DOHH2 (cell line): ENCODE data around the gene MBD5.

Experiments
- H3F3A ChIP-seq: fragments of 200-600 bp; sonication (generic), shearing (Covaris generic); 2 replicates; pipeline ENCODE4 v1.6.0; 2016; ENCODE audit warnings: antibody characterized with exemption, mild to moderate bottlenecking; ENCODE audit not compliant: control insufficient read depth, insufficient read depth
- H3K27ac ChIP-seq: fragments of 200-600 bp; sonication (generic); 2 replicates; pipeline ENCODE4 v1.5.1; 2014; ENCODE audit warnings: low read depth, mild to moderate bottlenecking, low read length, moderate library complexity
- H3K27me3 ChIP-seq: fragments of 200-600 bp; sonication (generic); 2 replicates; pipeline ENCODE4 v1.6.1; 2014; ENCODE audit warnings: mild to moderate bottlenecking, low read length, mixed read lengths; ENCODE audit not compliant: control insufficient read depth
- H3K36me3 ChIP-seq: fragments of 200-600 bp; sonication (generic); 2 replicates; pipeline ENCODE4 v1.6.1; 2014; ENCODE audit warnings: mild to moderate bottlenecking, low read length, moderate library complexity, mixed read lengths; ENCODE audit not compliant: control insufficient read depth
- H3K4me1 ChIP-seq: fragments of 200-600 bp; sonication (generic); 2 replicates; pipeline ENCODE4 v1.6.1; 2014; ENCODE audit warnings: mild to moderate bottlenecking, low read length, mixed read lengths; ENCODE audit not compliant: control insufficient read depth
- H3K4me2 ChIP-seq: fragments of 200-600 bp; sonication (generic); 2 replicates; pipeline ENCODE4 v1.6.0; 2014; ENCODE audit warnings: mild to moderate bottlenecking, low read length, moderate library complexity
- H3K4me3 ChIP-seq: fragments of 200-600 bp; sonication (generic); 2 replicates; pipeline ENCODE4 v1.5.1; 2014; ENCODE audit warnings: mild to moderate bottlenecking, low read length, mixed read lengths
- H3K79me2 ChIP-seq: fragments of 200-600 bp; sonication (generic); 2 replicates; pipeline ENCODE4 v1.6.1; 2014; ENCODE audit warnings: mild to moderate bottlenecking, low read length, mixed read lengths; ENCODE audit not compliant: control insufficient read depth
- H3K9me2 ChIP-seq: fragments of 200-600 bp; sonication (generic); replicated peaks from 2 replicates; pipeline ENCODE4 v1.6.1; 2014; ENCODE audit warnings: mild to moderate bottlenecking, low read length, mixed read lengths; ENCODE audit not compliant: control insufficient read depth
- H3K9me3 ChIP-seq: fragments of 200-600 bp; sonication (generic); 2 replicates; pipeline ENCODE4 v1.6.1; 2014; ENCODE audit warnings: antibody characterized with exemption, low read length, mixed read lengths; ENCODE audit not compliant: control insufficient read depth, insufficient read depth
- H4K20me1 ChIP-seq: fragments of 200-600 bp; sonication (generic); 2 replicates; pipeline ENCODE4 v1.6.0; 2014; ENCODE audit warnings: low read depth, mild to moderate bottlenecking, antibody characterized with exemption, low read length, moderate library complexity; ENCODE audit not compliant: control insufficient read depth, insufficient read depth
- EZH2phosphoT487 ChIP-seq: fragments of 200-600 bp; sonication (generic); IDR thresholded peaks from 2 replicates; pipeline ENCODE4 v1.6.1; 2017; ENCODE audit warnings: borderline replicate concordance, mild to moderate bottlenecking, antibody characterized with exemption, low read length, moderate library complexity, mixed read lengths
- TF ChIP-seq, protein P1 (sequence below): fragments of 200-600 bp; sonication (generic); IDR thresholded peaks from one replicate; pipeline ENCODE4 v1.5.1; 2014; ENCODE audit warnings: antibody characterized with exemption, mild to moderate bottlenecking, low read depth, low read length; ENCODE audit not compliant: poor library complexity, severe bottlenecking

MBD5 gene

DNA sequence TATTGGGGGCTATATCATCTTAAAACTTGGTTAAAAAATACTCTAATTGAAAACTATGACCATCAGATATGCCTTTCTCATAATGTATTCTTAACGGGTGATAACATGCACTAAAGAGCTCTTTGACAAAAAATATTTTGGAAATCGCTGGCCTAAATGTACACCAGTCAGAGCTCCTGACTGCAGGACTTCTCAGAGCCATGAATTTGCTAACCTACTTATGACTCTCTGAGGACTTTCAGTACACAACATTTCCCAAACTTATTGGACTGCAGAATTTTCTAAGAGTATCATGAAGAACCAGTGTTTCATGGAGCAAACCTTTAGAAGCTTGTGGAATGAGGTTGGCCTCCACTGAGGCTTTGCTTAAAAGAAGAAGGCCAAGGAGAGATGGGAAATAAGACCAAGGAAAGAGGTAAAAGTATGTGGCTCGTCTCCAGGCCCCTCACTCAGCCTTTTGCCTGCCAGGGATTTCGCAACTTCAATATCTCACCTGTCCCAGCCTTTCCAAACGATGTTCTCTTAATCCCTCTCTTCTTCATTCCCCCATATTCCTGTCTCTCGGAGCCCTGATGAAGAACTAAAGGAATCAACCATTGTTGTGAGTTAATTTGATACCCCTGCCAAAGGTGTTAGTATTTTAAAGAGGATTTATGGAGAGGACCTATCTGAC, 534.9 kb downstream of the MBD5 start:
- no peak overlapping the region for H3K4me2 ChIP-seq

GRCh38 chr2:148557844-148558436, 537.0 kb downstream of the MBD5 start:
- Histone ChIP-seq H3K4me2 (no peak overlapping the region), H3K36me3 (no peaks in the 10 kb centered on the region), H4K20me1 (no peaks in the 10 kb centered on the region), H3K4me1 (peaks cover 22% of the 10 kb centered on the region), H3K4me3 (no peak overlapping the region), H3F3A (no peaks in the 10 kb centered on the region), H3K79me2 (no peaks in the 10 kb centered on the region), H3K9me2 (no peaks in the 10 kb centered on the region), H3K9me3 (no peaks in the 10 kb centered on the region), H3K27me3 (no peaks in the 10 kb centered on the region), H3K27ac (no peak overlapping the region)
- no peak for TF ChIP-seq EZH2phosphoT487
- TF ChIP-seq, protein P1, sequence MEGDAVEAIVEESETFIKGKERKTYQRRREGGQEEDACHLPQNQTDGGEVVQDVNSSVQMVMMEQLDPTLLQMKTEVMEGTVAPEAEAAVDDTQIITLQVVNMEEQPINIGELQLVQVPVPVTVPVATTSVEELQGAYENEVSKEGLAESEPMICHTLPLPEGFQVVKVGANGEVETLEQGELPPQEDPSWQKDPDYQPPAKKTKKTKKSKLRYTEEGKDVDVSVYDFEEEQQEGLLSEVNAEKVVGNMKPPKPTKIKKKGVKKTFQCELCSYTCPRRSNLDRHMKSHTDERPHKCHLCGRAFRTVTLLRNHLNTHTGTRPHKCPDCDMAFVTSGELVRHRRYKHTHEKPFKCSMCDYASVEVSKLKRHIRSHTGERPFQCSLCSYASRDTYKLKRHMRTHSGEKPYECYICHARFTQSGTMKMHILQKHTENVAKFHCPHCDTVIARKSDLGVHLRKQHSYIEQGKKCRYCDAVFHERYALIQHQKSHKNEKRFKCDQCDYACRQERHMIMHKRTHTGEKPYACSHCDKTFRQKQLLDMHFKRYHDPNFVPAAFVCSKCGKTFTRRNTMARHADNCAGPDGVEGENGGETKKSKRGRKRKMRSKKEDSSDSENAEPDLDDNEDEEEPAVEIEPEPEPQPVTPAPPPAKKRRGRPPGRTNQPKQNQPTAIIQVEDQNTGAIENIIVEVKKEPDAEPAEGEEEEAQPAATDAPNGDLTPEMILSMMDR, result peak; percentile 58

More for the DNA sequence above, 534.9 kb downstream of the MBD5 start:
- Histone ChIP-seq H3F3A (no peaks in the 10 kb centered on the region), H3K27me3 (no peaks in the 10 kb centered on the region), H3K9me2 (no peaks in the 10 kb centered on the region), H3K4me1 (peaks cover 28% of the 10 kb centered on the region), H3K27ac (no peak overlapping the region), H3K9me3 (no peaks in the 10 kb centered on the region), H3K79me2 (no peaks in the 10 kb centered on the region), H3K36me3 (no peaks in the 10 kb centered on the region), H4K20me1 (no peaks in the 10 kb centered on the region), H3K4me3 (no peak overlapping the region)
- TF ChIP-seq EZH2phosphoT487, result no peak
- TF ChIP-seq, protein P1, result no peak

DNA sequence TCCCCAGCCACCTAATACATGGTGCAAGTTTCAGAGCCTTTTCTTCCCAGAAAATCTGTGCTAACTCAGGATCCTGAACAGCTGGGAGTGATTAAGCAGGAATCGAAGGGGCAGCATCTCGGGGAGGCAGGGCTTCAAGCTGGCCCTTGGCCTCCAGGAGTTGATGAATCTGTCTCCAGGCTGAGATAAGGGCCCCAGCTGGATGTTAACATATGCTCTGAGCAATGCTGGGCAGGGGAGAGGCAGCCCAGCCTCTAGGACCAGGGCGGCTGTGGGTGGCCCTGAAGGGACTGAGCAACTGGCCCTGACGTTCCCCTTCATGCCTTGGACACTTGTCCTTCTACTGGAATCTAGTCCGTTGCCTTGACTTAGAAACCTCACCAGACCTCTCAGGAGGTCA, 539.6 kb downstream of the MBD5 start:
- H3K36me3 ChIP-seq, result no peaks in the 10 kb centered on the region
- no peak for TF ChIP-seq EZH2phosphoT487
- TF ChIP-seq, protein P1, result no peak
- no peaks in the 10 kb centered on the region for H3F3A ChIP-seq
- H3K9me2 ChIP-seq, result no peaks in the 10 kb centered on the region
- no peak overlapping the region for H3K27ac ChIP-seq
- no peaks in the 10 kb centered on the region for H4K20me1 ChIP-seq
- H3K9me3 ChIP-seq, result no peaks in the 10 kb centered on the region
- no peak overlapping the region for H3K4me3 ChIP-seq
- H3K4me2 ChIP-seq, result no peak overlapping the region
- H3K79me2 ChIP-seq, result no peaks in the 10 kb centered on the region
- H3K4me1 ChIP-seq, result peaks cover 16% of the 10 kb centered on the region
- no peaks in the 10 kb centered on the region for H3K27me3 ChIP-seq
